Vagina (tissue), 2 donors: ENCODE results near the gene BTG1.

ENCODE experiments used
- CTCF ChIP-seq, 3 experiments: fragments of 450-650 bp in 2 of 3; fragments of 200-600 bp in 1 of 3; sonication (generic) in 1 of 3; IDR thresholded peaks; one replicate each; pipeline ENCODE4 v1.5.1; 2017 to 2019; ENCODE audit warnings: antibody characterized with exemption in 3 of 3, mild to moderate bottlenecking in 2 of 3, moderate library complexity in 2 of 3
- POLR2AphosphoS5 ChIP-seq, 2 donors: sonication (generic); formaldehyde crosslinking; IDR thresholded peaks; one replicate each; pipeline ENCODE4 v1.9.0; 2017; ENCODE audit warnings: antibody characterized with exemption in 2 of 2, mild to moderate bottlenecking in 2 of 2, low read depth in 1 of 2; ENCODE audit not compliant: insufficient read depth in 1 of 2

GRCh38 chr12:92108651-92109050 is 37.0 kb downstream of the BTG1 start:
- TF ChIP-seq CTCF (IDR thresholded peaks at IDR 0.05) (no peak), POLR2AphosphoS5 (IDR thresholded peaks at IDR 0.05; ENCODE audit: insufficient read depth in 1 of 2, low read depth in 1 of 2) (peak in 1 of 2 donors; percentile 63)
